ENCODE data around the gene MICU2.

DNA sequence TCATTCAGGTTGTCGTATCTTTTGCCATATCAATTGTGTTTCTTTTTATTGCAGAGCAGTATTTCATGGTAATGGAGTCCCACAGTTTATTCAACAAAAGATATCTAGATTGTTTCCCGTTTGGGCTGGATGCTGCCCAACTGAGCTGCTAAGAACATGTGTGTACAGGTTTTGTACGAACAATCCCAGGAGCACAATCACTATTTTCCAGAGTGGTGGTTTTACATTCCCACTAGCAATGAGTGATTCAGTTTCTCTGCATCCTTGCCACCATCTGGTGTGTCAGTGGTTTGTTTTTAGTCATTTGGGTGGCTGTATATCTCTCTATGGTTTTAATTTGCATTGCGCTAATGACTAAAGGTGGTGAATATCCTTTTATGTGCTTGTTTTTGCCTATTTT lies 92.1 kb downstream of the MICU2 start:
- TF ChIP-seq, protein P1, sequence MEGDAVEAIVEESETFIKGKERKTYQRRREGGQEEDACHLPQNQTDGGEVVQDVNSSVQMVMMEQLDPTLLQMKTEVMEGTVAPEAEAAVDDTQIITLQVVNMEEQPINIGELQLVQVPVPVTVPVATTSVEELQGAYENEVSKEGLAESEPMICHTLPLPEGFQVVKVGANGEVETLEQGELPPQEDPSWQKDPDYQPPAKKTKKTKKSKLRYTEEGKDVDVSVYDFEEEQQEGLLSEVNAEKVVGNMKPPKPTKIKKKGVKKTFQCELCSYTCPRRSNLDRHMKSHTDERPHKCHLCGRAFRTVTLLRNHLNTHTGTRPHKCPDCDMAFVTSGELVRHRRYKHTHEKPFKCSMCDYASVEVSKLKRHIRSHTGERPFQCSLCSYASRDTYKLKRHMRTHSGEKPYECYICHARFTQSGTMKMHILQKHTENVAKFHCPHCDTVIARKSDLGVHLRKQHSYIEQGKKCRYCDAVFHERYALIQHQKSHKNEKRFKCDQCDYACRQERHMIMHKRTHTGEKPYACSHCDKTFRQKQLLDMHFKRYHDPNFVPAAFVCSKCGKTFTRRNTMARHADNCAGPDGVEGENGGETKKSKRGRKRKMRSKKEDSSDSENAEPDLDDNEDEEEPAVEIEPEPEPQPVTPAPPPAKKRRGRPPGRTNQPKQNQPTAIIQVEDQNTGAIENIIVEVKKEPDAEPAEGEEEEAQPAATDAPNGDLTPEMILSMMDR (IDR thresholded peaks at IDR 0.05) = no peak
- TF ChIP-seq POLR2A (IDR thresholded peaks at IDR 0.05) = no peak

Data from prostate gland (tissue), 2 donors.